GM12864 (cell line): Measurements from ENCODE around the gene LIN7C.
A peak's percentile ranks its signal among the peaks of the same experiment; 100 is the strongest.

ENCODE experiments used
- DNase-seq: peaks from one replicate; pipeline ENCODE4 v3.0.0-alpha.2; 2011; ENCODE audit warnings: low read depth
- H3K4me3 ChIP-seq: 2 replicates; pipeline ENCODE4 v1.5.1; 2011; ENCODE audit warnings: mild to moderate bottlenecking, low read depth, low read length, control low read depth
- TF ChIP-seq, protein P1 (sequence below): IDR thresholded peaks from 2 replicates; pipeline ENCODE4 v1.5.1; 2011; ENCODE audit warnings: low read depth, mild to moderate bottlenecking, moderate library complexity, low read length, control low read depth, inconsistent platforms; ENCODE audit errors: missing control alignments

Gene LIN7C

DNA sequence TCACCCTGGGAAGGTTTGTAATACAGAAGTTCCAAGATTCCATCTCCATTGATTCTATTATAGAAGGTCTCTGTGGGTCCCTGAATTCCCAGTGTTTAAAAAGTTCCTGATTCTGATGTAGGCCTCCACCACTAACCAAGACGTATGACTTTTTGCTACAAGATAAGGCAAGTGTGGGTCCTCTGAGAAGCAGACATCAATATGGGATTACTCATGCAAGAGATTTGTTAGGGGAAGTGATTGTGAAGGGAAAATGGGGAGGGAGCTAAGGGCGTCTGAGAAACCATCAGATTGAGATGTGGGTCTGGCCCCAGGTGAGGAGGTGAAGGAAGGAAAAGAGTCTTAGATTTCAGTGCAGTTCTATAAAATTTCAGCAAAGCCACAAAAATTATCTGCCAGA is 23.8 kb downstream of the LIN7C start:
- TF ChIP-seq, protein P1, sequence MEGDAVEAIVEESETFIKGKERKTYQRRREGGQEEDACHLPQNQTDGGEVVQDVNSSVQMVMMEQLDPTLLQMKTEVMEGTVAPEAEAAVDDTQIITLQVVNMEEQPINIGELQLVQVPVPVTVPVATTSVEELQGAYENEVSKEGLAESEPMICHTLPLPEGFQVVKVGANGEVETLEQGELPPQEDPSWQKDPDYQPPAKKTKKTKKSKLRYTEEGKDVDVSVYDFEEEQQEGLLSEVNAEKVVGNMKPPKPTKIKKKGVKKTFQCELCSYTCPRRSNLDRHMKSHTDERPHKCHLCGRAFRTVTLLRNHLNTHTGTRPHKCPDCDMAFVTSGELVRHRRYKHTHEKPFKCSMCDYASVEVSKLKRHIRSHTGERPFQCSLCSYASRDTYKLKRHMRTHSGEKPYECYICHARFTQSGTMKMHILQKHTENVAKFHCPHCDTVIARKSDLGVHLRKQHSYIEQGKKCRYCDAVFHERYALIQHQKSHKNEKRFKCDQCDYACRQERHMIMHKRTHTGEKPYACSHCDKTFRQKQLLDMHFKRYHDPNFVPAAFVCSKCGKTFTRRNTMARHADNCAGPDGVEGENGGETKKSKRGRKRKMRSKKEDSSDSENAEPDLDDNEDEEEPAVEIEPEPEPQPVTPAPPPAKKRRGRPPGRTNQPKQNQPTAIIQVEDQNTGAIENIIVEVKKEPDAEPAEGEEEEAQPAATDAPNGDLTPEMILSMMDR, result no peak
- no peak for DNase-seq
- H3K4me3 ChIP-seq, result no peak overlapping the region

DNA sequence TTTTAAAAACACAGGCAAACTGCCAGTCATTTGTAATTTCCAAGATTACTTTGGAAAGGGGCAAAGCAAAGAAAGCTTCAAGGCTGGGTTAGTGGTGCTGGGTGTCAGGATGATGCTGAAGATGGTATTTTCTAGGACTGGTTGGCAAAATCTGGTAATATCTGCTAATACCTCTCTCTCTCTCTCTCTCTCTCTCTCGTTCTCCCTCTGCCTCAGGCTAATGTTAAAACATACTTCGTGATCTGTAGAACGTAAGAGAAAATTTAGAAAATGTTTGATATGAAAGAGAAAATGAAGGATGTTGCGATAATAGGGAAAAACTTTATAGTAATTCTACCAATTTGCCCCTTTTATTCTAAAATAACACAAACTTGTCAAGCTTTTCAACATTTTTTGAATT is 24.6 kb downstream of the LIN7C start:
- no peak for DNase-seq
- TF ChIP-seq, protein P1, result no peak
- no peak overlapping the region for H3K4me3 ChIP-seq

DNA sequence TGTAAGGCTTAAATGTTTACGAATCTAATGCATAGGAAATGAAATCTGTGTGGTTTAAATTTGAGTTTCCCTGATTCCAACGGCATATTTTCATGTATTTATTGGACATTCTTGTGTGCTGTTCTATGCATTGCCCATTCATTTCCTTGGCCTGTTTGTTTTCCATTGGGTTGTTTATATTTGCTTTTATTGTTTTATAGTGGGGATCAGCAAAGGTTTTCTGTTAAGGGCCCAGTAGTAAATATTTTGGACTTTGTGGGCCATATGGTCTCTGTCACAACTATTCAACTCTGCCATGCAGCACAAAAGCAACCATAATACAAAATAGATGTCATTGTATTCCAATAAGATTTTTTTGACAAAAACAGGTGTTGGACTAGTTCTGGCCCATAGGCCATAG is 28.7 kb downstream of the LIN7C start:
- H3K4me3 ChIP-seq, result no peak overlapping the region
- no peak for DNase-seq
- TF ChIP-seq, protein P1, result no peak

DNA sequence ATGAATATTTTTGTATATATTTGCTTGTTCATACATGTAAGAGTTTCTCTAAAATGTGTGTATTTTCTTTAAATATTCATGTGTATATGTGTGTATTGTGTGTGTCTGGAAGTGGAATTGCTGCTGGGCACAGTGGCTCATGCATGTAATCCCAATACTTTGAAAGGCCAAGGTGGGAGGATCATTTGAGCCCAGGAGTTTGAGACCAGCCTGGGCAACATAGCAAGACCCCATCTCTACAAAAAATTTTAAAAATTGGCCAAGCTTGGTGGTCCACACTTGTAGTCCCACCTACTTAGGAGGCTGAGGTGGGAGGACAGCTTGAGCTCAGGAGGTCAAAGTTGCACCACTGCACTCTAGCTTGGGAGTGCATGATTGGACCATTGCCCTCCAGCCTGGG is 29.3 kb downstream of the LIN7C start:
- no peak overlapping the region for H3K4me3 ChIP-seq
- DNase-seq, result no peak
- TF ChIP-seq, protein P1, result no peak

DNA sequence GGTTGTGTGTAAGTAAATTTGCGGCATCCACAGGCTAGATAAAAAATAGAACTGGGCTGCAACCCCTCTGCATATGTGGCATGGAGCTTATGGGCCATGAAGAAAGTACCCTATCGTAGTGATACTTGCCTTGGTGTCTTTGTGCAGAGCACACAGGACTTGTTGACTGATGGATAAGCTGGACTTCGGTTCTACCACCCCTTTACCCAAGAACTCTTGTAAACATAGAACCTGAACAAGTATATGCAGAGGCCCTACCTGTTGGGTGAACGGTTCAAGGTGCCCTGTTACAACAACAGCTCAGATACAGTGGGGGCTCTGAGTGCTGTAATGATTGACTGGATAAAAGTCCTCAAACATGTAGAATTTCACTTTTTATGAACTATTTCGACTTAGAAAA is 30.9 kb downstream of the LIN7C start:
- DNase-seq, result no peak
- H3K4me3 ChIP-seq, result no peak overlapping the region
- TF ChIP-seq, protein P1, result no peak

DNA sequence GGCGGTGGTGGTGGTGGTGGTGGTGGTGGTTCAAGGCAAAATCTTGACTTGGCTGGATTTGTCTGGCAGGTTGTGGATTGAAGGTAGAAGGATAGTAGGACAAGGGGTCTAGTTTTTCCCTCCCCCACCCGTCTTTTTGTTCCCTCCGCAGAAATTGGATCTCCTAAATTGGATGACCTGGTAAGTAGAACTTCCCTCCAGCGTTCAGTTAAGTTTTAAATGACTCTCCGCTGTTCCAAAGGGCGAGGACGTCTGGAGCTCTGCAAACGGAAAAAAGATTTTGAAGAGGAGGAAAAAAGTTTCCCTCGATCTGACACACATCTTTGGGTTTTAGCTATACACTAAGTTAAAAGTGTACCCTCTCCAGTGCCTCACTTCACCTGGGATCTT is 33.6 kb downstream of the LIN7C start:
- TF ChIP-seq, protein P1, result no peak
- H3K4me3 ChIP-seq, result no peak overlapping the region

DNA sequence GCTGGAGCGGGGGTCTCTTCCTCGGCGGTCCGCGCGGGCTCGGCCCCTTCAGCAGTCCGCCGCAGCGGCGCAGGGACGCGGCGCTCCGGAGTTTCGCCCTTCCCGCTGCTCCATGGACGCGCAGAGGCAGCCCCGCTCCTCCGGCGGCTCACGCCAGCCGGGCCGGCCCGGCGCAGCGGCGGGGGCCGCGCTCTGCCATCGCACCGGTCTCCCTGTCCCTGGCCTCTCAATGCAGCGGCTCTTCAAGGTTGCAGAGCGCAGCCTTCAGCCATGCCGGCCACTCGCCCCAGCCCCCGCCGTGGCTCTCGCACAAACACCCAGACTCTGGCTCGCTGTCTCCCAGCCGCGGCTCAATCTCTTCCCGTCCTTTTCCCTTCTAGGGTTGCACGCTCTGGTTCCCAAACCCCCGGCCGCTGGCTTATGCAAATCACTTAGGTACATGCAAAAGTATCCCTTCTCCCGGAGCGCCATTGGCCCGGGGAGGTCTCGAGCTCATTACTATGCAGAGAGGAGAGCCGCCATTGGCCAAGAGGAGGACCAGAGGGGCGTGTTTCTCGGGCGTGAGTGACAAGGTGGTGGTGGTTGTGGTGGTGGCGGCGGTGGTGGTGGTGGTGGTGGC is 34.1 kb downstream of the LIN7C start, which contains the start of gene LGR4:
LGR4 (minus strand) TSS at position 393 of the 619 bp plus-strand sequence. CDS start 488 bp downstream, outside the sequence.
- peak; percentile 61 for DNase-seq
- TF ChIP-seq, protein P1, result no peak
- peak within 1 kb of the TSS; percentile 74 for H3K4me3 ChIP-seq

More for the DNA sequence above, 33.6 kb downstream of the LIN7C start:
- no peak for DNase-seq
